Activated naive CD4-positive, alpha-beta T cell treated with anti-CD3 and anti-CD28 coated beads, Interleukin-2, amount 10 ng/mL, durations not matched to agents 7 days and 5 days (primary cell): ENCODE data around the gene RPS27L.

ENCODE experiments used
- CTCF ChIA-PET: fragments of 350-600 bp; sonication (Branson Sonifier 250); formaldehyde crosslinking; loops from one replicate; lab custom pipeline; 2021; ENCODE audit warnings: antibody characterized with exemption; lab: Charles Lee
- DNase-seq: peaks from one replicate; pipeline ENCODE4 v3.0.0-alpha.2; 2020
- H3K27ac Mint-ChIP-seq: one replicate; pipeline ENCODE4 v1.8.0; 2021; ENCODE audit warnings: mild to moderate bottlenecking, moderate library complexity, mixed read lengths
- H3K27me3 Mint-ChIP-seq: one replicate; pipeline ENCODE4 v1.8.0; 2021; ENCODE audit warnings: mild to moderate bottlenecking, mixed read lengths
- H3K36me3 Mint-ChIP-seq: one replicate; pipeline ENCODE4 v1.8.0; 2021; ENCODE audit warnings: mixed read lengths
- H3K4me1 Mint-ChIP-seq: one replicate; pipeline ENCODE4 v1.8.0; 2021; ENCODE audit warnings: mixed read lengths
- H3K4me3 Mint-ChIP-seq: one replicate; pipeline ENCODE4 v1.8.0; 2021; ENCODE audit warnings: mild to moderate bottlenecking, moderate library complexity, mixed read lengths
- H3K9me3 Mint-ChIP-seq: one replicate; pipeline ENCODE4 v1.8.0; 2021; ENCODE audit warnings: mixed read lengths

The RPS27L gene

GRCh38 chr15:63157118-63157843, at the start of gene RPS27L:
Gene RPS27L, minus strand, starts transcription at chr15:63157477. Its CDS starts 72 bp downstream, at chr15:63157405.
- peak within 1 kb of the TSS; percentile 95 for H3K27ac Mint-ChIP-seq
- CTCF ChIA-PET = interaction anchor here (1.1 to 1.5 kb wide), 2 partner anchors 34 to 109 kb away, joined by 3 to 5 read pairs; no protein-coding TSS in a partner anchor
- H3K27me3 Mint-ChIP-seq = no peaks in the 10 kb centered on the region
- peak; percentile 95 for DNase-seq
- H3K4me1 Mint-ChIP-seq = peaks cover 28% of the 10 kb centered on the region
- H3K36me3 Mint-ChIP-seq = peaks cover 29% of the 10 kb centered on the region
- H3K9me3 Mint-ChIP-seq = no peaks in the 10 kb centered on the region
- H3K4me3 Mint-ChIP-seq = peak within 1 kb of the TSS; percentile 93

GRCh38 chr15:63206079-63206478, 48.8 kb upstream of the RPS27L start:
- H3K36me3 Mint-ChIP-seq = peaks cover 48% of the 10 kb centered on the region
- no peak overlapping the region for H3K4me3 Mint-ChIP-seq
- CTCF ChIA-PET = no interaction called here
- no peak for DNase-seq
- peaks cover 75% of the 10 kb centered on the region for H3K4me1 Mint-ChIP-seq
- no peaks in the 10 kb centered on the region for H3K9me3 Mint-ChIP-seq
- H3K27ac Mint-ChIP-seq = no peak overlapping the region
- H3K27me3 Mint-ChIP-seq = no peaks in the 10 kb centered on the region

- peak; percentile 41 for DNase-seq
- Mint-ChIP-seq H3K27ac (no peak overlapping the region), H3K4me3 (no peak overlapping the region), H3K27me3 (no peaks in the 10 kb centered on the region), H3K4me1 (peaks cover 78% of the 10 kb centered on the region), H3K9me3 (no peaks in the 10 kb centered on the region), H3K36me3 (peaks cover 62% of the 10 kb centered on the region)
- CTCF ChIA-PET = interaction anchor here (0.8 to 1.7 kb wide), 5 partner anchors 10 to 72 kb away, joined by 3 to 4 read pairs (median 3); no protein-coding TSS in a partner anchor
These were observed 46.3 kb upstream of the RPS27L start for GRCh38 chr15:63203451-63204090.

GRCh38 chr15:63202861-63203260, 45.6 kb upstream of the RPS27L start:
- peaks cover 78% of the 10 kb centered on the region for H3K4me1 Mint-ChIP-seq
- no peak overlapping the region for H3K27ac Mint-ChIP-seq

GRCh38 chr15:63200464-63201249, 43.4 kb upstream of the RPS27L start:
- CTCF ChIA-PET = interaction anchor here (1.7 kb wide), 1 partner anchor 9 kb away, joined by 5 read pairs; no protein-coding TSS in a partner anchor

More at GRCh38 chr15:63202861-63203260, 45.6 kb upstream of the RPS27L start:
- no peaks in the 10 kb centered on the region for H3K27me3 Mint-ChIP-seq
- H3K9me3 Mint-ChIP-seq = no peaks in the 10 kb centered on the region
- CTCF ChIA-PET = interaction anchor here (0.8 to 1.5 kb wide), 7 partner anchors 8 to 86 kb away, joined by 3 to 6 read pairs (median 3); no protein-coding TSS in a partner anchor
- H3K4me3 Mint-ChIP-seq = no peak overlapping the region
- DNase-seq = no peak
- peaks cover 62% of the 10 kb centered on the region for H3K36me3 Mint-ChIP-seq

GRCh38 chr15:63198371-63199250, 41.3 kb upstream of the RPS27L start:
- Mint-ChIP-seq H3K4me3 (no peak overlapping the region), H3K27ac (no peak overlapping the region), H3K9me3 (no peaks in the 10 kb centered on the region), H3K36me3 (peaks cover 63% of the 10 kb centered on the region), H3K4me1 (peaks cover 95% of the 10 kb centered on the region), H3K27me3 (no peaks in the 10 kb centered on the region)
- CTCF ChIA-PET = interaction anchor here (1.1 kb wide), 1 partner anchor 11 kb away, joined by 5 read pairs; no protein-coding TSS in a partner anchor
- DNase-seq = no peak

More at GRCh38 chr15:63200464-63201249, 43.4 kb upstream of the RPS27L start:
- no peak for DNase-seq
- Mint-ChIP-seq H3K4me1 (peaks cover 83% of the 10 kb centered on the region), H3K9me3 (no peaks in the 10 kb centered on the region), H3K27me3 (no peaks in the 10 kb centered on the region), H3K27ac (no peak overlapping the region), H3K36me3 (peaks cover 56% of the 10 kb centered on the region), H3K4me3 (peak overlapping the region; percentile 55)

- Mint-ChIP-seq H3K4me3 (no peak overlapping the region), H3K9me3 (no peaks in the 10 kb centered on the region), H3K36me3 (peaks cover 57% of the 10 kb centered on the region), H3K4me1 (peaks cover 93% of the 10 kb centered on the region), H3K27me3 (no peaks in the 10 kb centered on the region), H3K27ac (no peak overlapping the region)
- CTCF ChIA-PET = interaction anchor here (1.1 to 1.2 kb wide), 2 partner anchors 12 to 14 kb away, joined by 3 to 5 read pairs; no protein-coding TSS in a partner anchor
- no peak for DNase-seq
These were observed 40.3 kb upstream of the RPS27L start for GRCh38 chr15:63197626-63198025.

- H3K9me3 Mint-ChIP-seq = no peaks in the 10 kb centered on the region
- H3K36me3 Mint-ChIP-seq = peaks cover 52% of the 10 kb centered on the region
- H3K4me3 Mint-ChIP-seq = no peak overlapping the region
- no peak overlapping the region for H3K27ac Mint-ChIP-seq
- CTCF ChIA-PET = interaction anchor here (1.2 to 1.4 kb wide), 3 partner anchors 15 to 46 kb away, joined by 3 read pairs; no protein-coding TSS in a partner anchor
- H3K27me3 Mint-ChIP-seq = no peaks in the 10 kb centered on the region
- peaks cover 95% of the 10 kb centered on the region for H3K4me1 Mint-ChIP-seq
- DNase-seq = no peak
These were observed 39.6 kb upstream of the RPS27L start for GRCh38 chr15:63196842-63197241.

- Mint-ChIP-seq H3K27me3 (no peaks in the 10 kb centered on the region), H3K4me1 (peaks cover 94% of the 10 kb centered on the region), H3K9me3 (no peaks in the 10 kb centered on the region), H3K4me3 (peak overlapping the region; percentile 51), H3K27ac (peak overlapping the region; percentile 50), H3K36me3 (peaks cover 45% of the 10 kb centered on the region)
- CTCF ChIA-PET = interaction anchor here (0.6 to 1.5 kb wide), 5 partner anchors 12 to 64 kb away, joined by 3 to 4 read pairs (median 3); no protein-coding TSS in a partner anchor
- DNase-seq = no peak
These were observed 38.3 kb upstream of the RPS27L start for GRCh38 chr15:63195569-63196015.

- Mint-ChIP-seq H3K36me3 (peaks cover 44% of the 10 kb centered on the region), H3K4me3 (peak overlapping the region; percentile 51)
These were observed 37.7 kb upstream of the RPS27L start for GRCh38 chr15:63194880-63195568.

GRCh38 chr15:63194302-63194701, 37.0 kb upstream of the RPS27L start:
- H3K4me3 Mint-ChIP-seq = peak overlapping the region; percentile 69
- peaks cover 81% of the 10 kb centered on the region for H3K4me1 Mint-ChIP-seq
- H3K27me3 Mint-ChIP-seq = no peaks in the 10 kb centered on the region
- H3K27ac Mint-ChIP-seq = peak overlapping the region; percentile 94
- DNase-seq = no peak
- H3K9me3 Mint-ChIP-seq = no peaks in the 10 kb centered on the region
- peaks cover 40% of the 10 kb centered on the region for H3K36me3 Mint-ChIP-seq
- CTCF ChIA-PET = interaction anchor here (0.8 to 1.9 kb wide), 5 partner anchors 8 to 32 kb away, joined by 3 to 12 read pairs (median 4); no protein-coding TSS in a partner anchor

More at GRCh38 chr15:63194880-63195568, 37.7 kb upstream of the RPS27L start:
- DNase-seq = no peak
- no peaks in the 10 kb centered on the region for H3K9me3 Mint-ChIP-seq
- H3K27ac Mint-ChIP-seq = peak overlapping the region; percentile 50
- H3K27me3 Mint-ChIP-seq = no peaks in the 10 kb centered on the region
- peaks cover 88% of the 10 kb centered on the region for H3K4me1 Mint-ChIP-seq
- CTCF ChIA-PET = interaction anchor here (0.6 to 1.9 kb wide), 5 partner anchors 13 to 65 kb away, joined by 3 to 12 read pairs (median 3); no protein-coding TSS in a partner anchor

- Mint-ChIP-seq H3K9me3 (no peaks in the 10 kb centered on the region), H3K4me3 (peak overlapping the region; percentile 93), H3K27me3 (peaks cover 3% of the 10 kb centered on the region), H3K36me3 (peaks cover 27% of the 10 kb centered on the region), H3K27ac (peak overlapping the region; percentile 94), H3K4me1 (peaks cover 79% of the 10 kb centered on the region)
- CTCF ChIA-PET = interaction anchor here (0.6 to 1.9 kb wide), 8 partner anchors 8 to 84 kb away, joined by 3 to 12 read pairs (median 4); partner anchors contain the start of gene APH1B
- no peak for DNase-seq
These were observed 35.4 kb upstream of the RPS27L start for GRCh38 chr15:63192619-63193206.
